MM.1S (cell line): ENCODE results near the gene MTHFD1L.

Experiments used
- CTCF ChIP-seq: fragments of 300-600 bp; sonication (generic); IDR thresholded peaks from 2 replicates; pipeline ENCODE4 v1.5.1; 2016; ENCODE audit warnings: antibody characterized with exemption, low read length, mixed read lengths
- EZH2 ChIP-seq: fragments of 300-600 bp; sonication (generic); optimal IDR thresholded peaks from 2 replicates; pipeline ENCODE3; 2017; ENCODE audit warnings: low read depth, mild to moderate bottlenecking, antibody characterized with exemption, low read length, mixed read lengths
- EZH2phosphoT487 ChIP-seq: fragments of 300-600 bp; sonication (generic); IDR thresholded peaks from 2 replicates; pipeline ENCODE4 v1.6.1; 2018; ENCODE audit warnings: antibody characterized with exemption, low read length

GRCh38 chr6:151063842-151064647, 198.5 kb downstream of the MTHFD1L start:
- TF ChIP-seq CTCF (no peak), EZH2phosphoT487 (no peak), EZH2 (no peak)
